Limb (tissue), 2 donors: ENCODE data around the gene FTCD.
A peak's percentile ranks its signal among the peaks of the same experiment; 100 is the strongest.
"Not testable (repeated sequence)": the region's sequence is repeated elsewhere in the genome, so short reads cannot be mapped to it uniquely, and the experiment has no call there.

Experiments used
- DNase-seq, 2 donors: peaks; one replicate each; pipeline ENCODE4 v3.0.0-alpha.2; 2016; ENCODE audit errors: extremely low spot score in 2 of 2

The FTCD gene, protein sequence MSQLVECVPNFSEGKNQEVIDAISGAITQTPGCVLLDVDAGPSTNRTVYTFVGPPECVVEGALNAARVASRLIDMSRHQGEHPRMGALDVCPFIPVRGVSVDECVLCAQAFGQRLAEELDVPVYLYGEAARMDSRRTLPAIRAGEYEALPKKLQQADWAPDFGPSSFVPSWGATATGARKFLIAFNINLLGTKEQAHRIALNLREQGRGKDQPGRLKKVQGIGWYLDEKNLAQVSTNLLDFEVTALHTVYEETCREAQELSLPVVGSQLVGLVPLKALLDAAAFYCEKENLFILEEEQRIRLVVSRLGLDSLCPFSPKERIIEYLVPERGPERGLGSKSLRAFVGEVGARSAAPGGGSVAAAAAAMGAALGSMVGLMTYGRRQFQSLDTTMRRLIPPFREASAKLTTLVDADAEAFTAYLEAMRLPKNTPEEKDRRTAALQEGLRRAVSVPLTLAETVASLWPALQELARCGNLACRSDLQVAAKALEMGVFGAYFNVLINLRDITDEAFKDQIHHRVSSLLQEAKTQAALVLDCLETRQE

DNA sequence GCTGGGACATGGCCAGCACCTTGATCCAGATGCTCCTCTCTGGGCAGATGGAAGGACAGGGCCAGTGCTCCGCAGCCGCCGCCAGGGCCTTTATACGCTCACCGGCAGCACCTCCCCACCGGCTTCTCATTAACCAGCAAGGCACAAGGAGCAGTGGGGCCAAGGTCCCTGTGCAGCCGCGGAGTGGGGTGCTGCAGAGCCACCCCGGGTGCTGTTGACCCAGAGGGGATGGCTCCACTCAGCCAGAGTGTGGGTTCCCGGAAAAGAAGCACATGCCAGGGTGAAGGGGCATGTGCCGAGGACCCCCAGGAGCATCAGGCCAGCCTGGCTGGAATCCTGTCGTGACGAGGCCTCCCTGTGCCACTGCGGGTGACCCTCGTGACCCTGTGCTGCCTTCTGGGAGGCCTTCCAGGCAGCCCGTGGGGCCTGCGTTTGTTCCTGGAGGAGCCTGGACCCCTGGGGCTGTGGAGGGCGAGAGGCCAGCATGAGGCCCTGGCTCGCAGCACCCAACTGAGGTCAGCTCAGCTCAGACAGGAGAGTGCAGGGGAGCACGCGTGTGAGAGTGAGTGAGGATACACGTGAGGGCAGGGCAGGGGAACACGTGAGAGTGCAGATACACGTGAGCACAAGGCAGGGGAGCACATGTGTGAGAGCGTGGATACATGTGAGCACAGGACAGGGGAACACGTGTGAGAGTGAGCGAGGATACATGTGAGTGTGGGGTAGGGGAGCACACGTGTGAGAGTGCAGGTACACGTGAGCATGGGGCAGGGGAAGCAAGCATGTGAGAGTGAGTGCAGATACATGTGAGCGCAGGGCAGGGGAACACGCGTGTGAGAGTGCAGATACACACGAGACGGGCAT lies at the start of gene FTCD:
FTCD (minus strand) TSS at position 66 of the 864 bp plus-strand sequence; CDS start at position 10, 56 bp downstream.
- peak in 1 of 2 donors; percentile 20 for DNase-seq

DNA sequence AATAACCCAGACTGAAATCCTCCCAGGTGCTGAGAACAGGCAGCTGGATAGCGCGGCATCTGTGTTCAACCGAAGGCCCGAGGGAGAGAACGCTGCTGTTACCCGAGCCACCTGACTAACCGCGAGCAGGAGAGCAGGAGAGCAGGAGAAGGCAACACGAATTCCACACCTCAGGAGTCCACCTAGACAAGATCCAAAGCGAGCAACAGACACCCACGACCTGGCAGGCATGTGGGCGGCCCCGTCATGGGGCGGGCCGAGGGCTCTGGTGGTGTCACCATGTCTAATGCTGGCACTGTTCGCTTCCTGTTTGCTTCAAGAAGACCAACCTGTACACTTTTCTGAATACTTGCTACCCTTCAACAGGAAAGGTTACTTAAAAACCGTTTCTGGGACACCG lies 49.8 kb upstream of the FTCD start:
- peak in 1 of 2 donors; percentile 5 for DNase-seq

DNA sequence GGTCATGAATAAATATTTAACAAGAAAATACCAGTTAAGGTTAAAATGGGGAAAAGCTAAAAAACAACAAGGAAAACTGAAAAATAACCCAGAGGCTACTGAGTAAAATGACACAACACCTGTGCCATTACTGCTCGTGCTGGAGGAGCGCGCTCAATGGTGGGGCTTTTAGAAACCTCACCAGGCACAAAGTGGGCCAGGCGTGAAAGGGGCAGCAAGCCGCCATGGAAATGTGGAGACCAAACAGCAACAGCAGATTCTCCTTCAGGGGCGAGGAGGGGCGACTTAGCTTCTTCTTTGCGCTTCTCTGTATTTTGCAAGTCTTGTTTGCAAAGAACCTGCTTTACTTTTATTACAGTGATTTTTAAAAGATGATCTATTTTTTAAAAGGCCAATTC lies 47.8 kb upstream of the FTCD start:
- no peak for DNase-seq

DNA sequence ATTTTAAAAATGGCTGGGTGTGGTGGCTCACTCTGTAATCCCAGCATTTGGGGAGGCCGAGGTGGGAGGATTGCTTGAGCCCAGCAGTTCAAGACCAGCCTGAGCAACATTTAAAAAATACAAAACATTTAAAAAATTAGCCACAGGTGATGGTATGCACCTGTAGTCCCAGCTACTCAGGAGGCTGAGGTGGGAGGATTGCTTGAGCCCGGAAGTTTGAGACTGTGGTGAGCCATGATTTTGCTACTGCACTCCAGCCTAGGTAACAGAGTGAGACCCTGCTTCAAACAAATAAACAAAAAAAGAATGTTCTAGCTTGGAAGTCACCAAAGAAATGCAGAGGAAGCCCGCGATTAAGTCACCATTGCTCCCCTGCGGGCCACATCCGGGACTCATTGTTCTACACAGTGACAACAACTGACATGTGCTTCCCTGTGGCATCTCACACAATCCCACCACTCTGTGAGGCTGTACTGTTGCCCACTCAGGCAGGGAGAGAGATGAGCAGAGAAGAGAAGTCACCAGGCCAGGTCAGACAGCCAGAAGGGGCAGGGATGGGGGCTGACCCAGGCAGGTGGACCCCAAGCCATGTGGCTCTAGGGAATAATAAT lies 47.3 kb upstream of the FTCD start:
- DNase-seq, result no peak

DNA sequence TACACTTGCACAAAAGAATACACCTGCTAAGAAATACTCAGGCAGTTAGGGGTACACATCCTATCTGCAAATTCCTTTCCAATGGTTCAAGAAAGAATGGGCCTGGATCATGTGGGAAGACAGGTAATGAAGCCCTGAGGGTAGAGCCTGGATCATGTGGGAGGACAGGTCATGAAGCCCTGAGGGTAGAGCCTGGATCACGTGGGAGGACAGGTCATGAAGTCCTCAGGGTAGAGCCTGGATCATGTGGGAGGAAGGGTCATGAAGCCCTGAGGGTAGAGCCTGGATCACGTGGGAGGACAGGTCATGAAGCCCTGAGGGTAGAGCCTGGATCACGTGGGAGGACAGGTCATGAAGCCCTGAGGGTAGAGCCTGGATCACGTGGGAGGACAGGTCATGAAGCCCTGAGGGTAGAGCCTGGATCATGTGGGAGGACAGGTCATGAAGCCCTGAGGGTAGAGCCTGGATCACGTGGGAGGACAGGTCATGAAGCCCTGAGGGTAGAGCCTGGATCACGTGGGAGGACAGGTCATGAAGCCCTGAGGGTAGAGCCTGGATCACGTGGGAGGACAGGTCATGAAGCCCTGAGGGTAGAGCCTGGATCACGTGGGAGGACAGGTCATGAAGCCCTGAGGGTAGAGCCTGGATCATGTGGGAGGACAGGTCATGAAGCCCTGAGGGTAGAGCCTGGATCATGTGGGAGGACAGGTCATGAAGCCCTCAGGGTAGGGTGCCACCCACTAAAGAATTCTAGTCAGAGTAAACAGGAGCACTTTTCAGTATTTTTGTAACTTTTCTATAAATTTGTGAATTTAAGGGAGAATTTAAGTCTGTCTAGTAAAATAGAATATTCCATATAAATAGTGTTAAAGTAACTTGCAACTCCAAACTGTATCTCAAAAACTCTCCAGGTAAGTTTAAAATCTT lies 45.8 kb upstream of the FTCD start:
- DNase-seq, result not testable (repeated sequence)

DNA sequence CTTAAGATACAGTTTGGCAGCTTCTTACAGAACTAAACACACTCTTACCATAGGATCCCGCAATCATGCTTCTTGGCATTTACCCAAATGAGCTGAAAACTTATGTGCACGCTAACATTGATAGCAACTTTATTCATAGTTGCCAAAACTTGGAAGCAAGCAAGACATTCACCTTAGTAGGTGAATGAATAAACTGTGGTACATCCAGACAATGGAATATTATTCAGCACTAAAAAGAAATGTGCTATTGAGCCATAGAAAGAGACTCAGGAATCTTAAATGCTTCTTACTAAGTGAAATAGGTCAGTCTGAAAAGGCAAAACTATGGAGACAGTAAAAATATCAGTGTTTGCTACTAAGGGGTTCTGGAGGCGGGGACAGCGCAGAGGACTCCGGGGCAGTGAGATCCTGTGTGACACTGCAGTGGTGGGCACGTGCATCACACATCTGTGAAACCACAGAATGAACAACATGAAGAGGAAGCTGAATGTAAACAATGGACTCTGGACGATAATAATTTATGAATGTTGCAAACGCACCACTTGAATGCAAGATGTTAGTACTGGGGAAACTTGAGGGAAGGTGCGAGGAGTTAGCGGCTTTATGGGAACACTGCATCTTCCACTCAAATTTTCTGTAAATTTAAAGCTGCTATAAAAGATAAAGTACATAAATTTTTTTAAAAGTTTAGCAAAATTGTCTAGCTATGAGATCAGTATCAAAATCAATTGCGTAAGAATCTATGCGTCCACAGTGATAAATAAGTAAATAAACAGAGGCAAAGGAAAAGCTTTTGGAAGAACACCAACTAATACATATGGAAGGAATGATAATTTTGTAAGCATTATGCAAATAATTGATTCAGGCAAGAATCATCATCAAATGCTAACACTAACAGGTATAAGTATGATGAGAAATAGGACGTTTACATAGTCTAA lies 44.3 kb upstream of the FTCD start:
- DNase-seq, result no peak

DNA sequence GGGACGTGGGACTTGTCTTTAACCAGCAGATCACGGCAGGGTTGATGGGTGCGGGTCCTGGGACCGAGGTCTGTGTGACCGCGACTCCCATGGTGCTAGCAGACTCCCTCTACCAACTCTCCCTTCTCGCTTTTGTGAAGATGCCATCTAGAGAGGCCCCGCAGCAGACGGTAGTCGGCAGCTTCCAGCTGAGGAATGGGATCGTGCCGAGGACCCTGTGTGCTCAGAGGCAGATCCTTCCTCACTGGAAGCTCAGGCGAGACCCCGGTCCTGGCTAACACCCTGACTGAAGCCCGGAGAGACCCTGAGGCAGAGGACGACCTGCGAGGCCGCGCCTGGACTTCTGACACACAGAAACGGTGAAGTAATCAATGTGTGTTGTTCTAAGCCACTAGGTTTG lies 41.4 kb upstream of the FTCD start:
- no peak for DNase-seq

DNA sequence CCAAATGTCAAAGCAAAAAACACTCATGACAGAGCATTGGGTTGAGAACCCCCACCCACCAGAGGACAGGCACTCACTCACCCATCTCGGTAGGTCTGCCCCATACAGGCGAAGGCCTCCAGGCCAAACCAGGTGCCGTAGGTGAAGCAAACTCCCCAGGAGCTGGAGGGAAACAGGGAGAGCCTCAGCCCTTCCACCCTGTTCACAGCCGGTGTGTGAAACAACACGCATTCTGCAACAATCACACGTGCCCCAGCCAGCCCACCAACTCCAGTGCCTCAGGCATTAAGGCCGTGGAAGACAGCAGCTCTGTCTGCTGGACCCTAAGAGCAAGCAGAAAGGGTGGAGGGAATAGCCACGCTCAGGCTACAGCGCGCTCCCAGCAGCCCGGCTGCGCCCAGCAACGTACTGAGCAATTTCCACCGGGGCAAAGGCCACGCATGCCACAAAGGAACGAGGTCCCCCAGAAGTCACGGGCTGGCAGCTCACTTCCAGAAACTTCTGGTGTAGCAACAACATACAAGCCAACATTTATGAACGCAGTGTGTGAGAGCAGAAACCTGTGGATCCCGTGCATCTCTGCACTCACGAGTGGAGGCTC lies 40.3 kb upstream of the FTCD start:
- no peak for DNase-seq

DNA sequence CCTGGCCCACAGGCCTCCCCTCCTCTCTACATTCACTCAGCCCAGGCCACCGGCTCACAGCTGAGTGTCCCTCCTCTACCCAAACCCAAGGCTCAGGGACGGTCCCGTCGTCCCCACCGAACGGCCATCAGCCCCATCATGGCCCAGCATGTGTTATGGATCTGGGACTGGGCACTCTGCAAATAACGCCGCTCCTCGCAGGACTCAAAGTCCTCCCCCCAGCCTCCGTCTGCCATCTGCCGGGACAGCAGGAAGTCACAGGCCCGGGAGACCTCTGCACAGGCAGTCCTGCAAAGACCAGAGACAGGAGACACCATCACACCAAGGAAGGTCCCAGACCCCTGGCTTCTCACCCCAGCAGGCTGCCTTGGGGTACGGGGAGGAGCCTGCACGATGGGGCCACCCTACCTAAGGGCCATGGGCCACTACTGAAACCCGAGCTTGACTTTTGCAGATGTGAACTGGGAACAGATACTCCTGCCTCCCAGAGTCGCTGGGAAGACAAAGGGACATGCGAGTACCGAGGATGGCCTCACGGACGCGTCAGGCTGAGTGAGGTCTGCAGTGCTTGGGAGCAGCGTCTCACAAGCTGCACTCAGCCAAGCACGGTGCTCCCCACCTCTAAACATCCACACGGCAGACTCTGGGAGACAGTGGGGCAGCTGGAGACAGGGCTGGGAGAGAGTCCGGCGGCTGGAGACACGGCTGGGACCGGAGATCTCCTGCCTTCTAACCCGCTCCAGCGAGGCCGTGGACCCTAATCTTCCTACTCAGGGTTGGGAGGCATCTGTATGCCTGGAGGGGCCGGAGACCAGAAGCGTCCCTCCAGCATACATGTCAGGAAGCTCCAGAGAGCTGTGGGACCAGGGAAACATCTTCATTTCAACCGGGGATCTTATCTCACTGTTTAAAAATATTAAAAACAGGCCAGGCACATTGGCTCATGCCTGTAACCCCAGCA lies 39.3 kb upstream of the FTCD start:
- DNase-seq, result no peak

DNA sequence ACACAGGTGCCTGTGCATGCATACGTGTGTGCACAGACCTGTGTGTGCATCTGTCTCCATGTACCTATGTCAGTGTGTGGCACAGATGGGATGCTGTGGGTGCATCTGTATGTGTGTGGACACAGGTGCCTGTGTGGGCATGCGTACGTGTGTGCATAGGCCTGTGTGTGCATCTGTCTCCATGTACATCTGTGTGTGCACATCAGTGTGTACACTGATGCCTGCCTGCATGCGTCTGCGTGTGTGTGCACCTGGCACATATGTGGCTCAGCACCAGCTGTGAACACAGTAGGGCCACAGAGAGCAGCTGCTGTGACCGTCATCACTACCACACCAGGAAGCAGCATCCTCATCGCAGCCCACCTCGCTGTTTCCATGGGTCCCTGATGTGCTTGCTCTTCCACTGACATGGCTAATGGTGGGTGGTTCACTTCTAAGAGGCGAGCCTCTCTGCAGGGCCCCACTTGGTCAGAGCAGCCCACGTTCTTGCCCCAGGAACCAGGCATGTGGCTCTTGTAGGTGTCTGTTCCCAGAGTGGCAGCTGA lies 38.5 kb upstream of the FTCD start:
- DNase-seq, result no peak

DNA sequence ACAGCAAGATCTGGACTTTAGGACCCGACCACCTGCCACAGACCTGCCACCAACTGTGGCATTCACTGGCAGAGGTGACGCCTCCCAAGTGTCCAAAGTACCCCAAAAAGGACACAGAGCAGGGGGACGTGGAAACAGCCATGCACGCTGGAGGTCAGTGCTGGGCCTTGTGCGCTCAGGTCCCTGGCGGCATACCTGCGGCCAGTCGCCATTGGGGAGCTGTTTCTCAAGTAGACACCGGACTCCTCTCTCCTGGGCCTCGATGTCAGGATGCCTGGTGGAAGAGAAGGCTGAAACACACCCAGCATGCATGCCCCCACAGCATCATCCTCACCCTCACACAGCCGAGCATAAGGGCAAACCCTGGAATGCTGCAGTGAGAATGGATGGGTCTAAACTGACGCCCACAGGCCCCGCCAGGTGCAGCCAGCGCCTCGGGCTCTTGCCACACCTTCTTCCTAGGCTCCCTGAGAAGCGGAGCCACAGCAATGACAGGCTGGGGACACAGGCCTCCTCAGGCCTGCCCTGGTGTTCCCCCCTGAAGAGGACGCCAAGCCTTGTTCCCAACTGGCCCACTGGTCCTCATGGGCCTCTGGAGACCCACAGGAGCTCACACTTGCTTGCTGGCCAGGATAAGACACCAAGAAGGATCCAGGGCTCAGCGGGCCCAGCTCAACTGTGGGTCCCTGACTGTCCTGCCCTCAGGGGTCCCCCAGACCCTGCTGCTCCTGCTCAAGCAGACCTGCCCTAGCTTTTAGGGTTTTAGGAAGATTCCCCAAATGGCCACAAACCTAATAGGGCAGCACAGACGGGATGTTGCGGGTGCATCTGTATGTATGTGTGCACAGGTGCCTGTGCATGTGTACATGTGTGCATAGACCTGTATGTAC lies 36.6 kb upstream of the FTCD start:
- no peak for DNase-seq

DNA sequence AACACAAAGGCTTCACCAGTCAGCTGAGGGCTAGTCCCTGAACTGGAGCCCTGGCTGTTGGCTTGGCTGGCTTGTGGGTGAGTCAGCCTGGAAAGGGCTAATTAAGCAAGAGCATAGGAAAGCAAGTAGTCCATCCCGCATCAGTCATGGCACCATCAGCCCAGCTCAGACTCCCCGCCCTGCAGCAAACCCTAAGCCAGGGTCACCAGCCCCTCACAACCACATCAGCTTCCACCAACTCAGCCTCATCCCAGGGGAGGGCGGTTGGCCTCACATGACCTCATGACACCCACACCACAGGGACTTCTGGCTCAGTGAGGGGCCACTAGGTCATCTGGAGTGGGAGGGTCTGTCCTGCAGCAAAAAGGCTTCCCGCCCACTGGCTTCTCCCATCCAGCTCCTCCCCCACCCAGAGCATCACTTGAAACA lies 35.9 kb upstream of the FTCD start:
- no peak for DNase-seq

DNA sequence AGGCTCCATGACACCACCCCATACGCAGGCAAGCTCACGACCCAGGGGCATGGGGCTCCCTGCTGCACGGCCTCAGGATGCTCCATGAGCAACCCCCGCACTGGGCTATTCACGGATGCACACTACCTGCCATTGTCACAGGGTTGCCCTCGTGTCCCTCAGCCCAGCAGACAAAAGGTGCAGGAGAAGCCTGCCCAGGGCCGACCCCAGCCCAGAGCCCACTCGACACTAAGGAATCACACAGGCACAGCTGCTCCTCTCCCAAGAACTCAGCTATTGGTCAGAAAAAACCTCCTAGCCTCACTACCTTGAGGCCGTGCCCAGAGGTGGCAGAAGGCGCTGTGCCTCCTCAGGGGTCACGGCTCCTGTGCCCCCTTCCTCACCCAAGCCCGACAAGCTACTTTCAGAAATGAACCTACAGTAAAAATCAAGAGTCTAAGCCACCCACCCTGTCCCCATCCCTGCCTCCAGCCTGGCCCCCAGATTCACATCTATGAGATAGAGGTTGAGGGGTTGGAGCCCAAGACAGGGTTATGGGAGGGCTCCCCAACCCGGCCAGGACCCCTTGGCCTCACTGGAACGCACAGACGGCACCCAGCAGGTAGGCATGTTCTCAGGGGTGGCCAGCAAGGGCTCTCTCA lies 35.2 kb upstream of the FTCD start:
- DNase-seq, result no peak

DNA sequence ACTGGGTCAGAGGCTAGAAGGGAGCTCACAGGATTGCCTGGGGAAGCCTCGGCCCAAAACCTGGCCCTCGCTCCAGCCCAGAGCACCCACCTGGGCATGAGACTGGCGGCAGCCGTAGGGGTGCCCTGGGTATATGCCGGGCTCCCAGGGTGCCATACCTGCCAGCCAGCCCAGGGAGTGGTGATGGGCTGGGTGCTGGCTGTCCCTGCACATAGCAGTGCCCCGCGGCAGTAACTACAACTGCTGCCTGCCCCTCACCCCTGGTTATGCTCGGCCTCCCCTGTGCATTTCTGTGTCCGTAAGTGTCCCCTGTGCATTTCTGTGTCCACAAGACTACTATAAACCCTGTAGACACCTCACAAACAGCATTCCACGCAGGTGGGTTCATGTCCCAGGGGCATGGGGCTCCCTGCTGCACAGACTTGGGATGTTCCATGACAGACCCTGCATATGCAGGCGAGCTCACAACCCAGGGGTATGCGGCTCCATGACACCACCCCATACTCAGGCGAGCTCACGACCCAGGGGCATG lies 34.6 kb upstream of the FTCD start:
- no peak for DNase-seq

DNA sequence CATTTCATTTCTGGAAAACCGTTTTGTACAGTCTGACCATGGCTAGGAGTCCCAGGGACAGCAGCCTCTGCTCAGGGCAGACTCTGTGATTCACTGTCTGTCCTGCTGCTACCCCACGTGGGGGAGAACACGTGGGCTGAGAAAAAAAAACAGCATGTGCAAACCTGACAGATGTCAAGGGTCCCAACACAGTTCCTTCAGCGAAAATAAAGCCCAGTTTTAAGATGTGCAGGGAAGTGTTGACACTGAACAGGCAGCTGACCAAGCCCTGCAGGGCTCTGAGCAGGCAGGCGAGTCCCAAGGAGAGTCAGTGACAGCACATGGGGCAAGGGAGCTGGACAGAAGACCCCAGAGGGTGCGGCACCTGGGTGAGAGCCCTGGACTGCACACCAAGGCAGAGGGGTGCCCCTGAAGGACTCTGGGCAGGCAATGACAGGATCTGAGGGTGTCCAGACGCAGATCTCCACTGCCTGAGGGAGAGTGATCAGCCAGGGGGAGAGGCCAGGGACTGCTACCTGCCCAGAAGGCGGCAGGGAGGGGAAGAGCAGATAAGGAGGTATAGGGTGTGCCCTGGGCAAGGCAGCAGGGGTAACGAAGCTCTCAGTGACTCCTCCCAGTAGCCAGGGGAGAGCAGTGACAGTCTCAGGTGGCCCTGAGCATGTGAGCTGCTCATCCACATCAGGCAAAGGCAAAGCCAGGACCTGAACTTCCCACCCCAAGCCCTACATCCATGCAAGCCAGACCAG lies 34.0 kb upstream of the FTCD start:
- no peak for DNase-seq
